Stimulated activated naive CD4-positive, alpha-beta T cell (primary cell): ENCODE data around the gene IMMT.
"Not testable (repeated sequence)": the region's sequence is repeated elsewhere in the genome, so short reads cannot be mapped to it uniquely, and the experiment has no call there.

ENCODE experiments used
- DNase-seq, 6 experiments: peaks; one replicate each; lab custom pipeline; 2025; lab: John Stamatoyannopoulos, UW

IMMT gene

DNA sequence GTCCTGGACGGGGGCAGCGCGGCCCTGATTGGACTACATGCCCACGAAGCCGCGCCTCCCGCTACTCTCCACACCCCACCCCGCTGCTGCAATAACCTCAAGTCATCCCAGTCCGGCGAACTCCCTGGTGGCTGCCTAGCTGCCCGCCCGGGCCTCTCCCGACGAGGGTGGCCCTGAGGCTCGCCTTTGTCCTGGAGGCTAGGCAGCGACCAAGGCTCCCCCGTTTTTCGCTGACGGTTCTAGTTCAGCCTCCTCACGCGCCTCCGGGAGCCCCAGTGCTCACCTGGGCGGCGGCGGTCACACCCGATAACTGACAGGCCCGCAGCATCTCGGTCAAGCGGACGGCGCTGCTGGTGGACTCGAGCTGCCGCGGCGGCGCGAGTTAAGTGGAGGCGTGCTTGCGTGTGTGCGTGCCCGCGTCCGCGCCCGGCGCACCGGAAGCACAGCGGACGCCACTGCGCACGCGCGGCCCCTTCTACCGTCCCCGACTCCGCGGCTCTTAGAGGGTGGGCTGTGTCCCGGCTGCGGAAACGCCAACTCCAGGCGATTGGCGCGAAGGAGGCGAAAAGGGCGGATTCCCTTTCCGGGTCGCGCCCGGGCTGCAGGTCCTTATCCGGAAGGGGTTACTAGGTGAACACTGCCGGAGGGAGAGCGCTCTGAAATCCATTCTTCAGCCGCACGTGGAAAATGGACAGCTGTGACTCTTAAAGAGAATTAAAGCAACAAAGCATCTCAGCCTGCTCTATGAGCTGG is at the start of gene IMMT:
IMMT (minus strand) TSS at position 408 of the 753 bp plus-strand sequence; CDS start at position 328, 80 bp downstream.
- peak; percentile 83 to 95 (median 90) for DNase-seq

DNA sequence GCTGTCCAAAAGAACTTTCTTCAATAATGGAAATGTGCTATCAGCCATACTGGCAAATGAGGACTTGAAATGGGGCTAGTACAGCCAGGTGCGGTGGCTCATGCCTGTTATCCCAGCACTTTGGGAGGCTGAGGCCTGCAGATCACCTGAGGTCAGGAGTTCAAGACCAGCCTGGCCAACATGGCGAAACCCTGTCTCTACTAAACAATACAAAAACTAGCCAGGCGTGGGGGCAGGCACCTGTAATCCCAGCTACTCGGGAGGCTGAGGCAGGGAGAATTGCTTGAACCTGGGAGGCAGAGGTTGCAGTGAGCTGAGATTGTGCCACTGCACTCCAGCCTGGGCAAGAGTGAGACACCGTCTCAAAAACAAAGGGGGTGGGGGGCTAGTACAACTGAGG is 49.5 kb upstream of the IMMT start:
- not testable (repeated sequence) for DNase-seq

DNA sequence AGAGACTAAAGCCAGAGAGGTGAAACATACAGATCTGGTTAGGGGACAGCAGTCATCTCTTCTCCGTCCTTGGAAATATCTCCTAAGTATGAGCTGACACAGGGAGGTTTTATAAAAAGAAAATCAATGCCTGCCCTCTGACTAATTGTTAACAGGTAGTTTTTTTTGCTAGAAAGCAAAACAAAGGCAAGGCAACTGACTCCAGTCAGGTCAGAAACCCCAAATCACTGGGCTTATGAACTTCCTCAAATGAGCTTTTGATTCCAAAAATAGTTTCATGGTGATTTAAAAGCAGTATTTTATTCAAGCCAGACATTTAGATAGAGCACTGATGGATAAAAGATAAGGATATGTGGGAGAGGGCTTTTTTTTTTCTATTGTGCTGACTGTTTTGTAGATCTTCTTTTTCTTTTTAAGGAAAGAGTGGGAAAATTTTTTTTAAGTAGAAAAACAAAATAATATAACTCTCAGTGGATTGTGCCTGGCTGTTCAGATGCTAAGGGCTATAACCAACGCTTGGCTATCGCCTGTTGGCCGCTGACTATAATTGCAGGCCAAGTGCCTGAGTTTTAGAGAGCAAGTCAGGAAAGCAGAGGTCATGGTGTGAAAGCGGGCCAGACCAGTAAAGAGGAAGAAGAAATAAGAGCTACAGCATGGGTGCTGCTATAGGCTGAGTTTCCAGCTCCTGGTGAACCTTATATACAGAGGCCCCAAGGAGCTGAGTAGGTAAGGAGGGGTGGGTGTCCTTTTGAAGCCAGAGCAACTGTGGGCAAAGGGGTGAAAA is 48.9 kb upstream of the IMMT start:
- no peak for DNase-seq

DNA sequence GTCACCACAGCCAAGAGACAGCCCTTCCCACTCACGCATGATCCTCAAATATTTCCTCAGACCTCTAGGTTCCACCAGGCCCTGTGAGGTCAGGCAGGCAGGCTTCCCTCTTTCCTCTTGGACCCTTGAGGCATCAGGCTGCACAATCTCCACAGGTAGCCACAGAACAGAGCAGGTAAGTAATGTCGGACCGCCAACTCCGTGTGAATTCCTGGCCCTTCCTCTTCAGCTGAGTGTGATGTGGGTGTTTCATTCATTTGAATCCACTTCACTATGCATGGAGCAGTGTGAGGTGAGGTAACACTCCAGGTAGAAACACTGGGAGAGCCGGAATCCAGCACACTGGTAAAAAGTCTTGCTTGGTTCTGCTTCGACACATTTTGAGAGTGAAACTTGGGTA is 48.0 kb upstream of the IMMT start:
- DNase-seq, result no peak

DNA sequence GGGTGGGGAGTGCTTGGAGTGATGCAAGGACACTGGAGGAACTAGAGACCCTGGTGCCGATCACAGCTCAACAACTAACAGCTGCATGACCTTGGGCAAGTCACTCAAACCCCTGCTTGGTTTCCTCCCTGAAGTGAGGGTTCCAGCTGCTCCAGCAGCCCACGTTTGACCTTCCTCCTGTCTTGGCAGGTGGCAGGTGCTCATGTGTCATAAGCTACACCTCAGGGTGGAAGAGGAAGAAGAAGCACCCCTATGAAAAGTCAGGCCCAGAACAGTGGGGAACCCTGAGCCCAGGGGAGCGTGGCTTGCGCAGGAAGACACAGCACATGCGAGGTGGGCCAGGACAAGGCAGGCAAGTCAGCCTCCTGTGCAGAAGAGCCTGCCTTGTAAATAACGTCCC is 46.3 kb upstream of the IMMT start:
- no peak for DNase-seq

DNA sequence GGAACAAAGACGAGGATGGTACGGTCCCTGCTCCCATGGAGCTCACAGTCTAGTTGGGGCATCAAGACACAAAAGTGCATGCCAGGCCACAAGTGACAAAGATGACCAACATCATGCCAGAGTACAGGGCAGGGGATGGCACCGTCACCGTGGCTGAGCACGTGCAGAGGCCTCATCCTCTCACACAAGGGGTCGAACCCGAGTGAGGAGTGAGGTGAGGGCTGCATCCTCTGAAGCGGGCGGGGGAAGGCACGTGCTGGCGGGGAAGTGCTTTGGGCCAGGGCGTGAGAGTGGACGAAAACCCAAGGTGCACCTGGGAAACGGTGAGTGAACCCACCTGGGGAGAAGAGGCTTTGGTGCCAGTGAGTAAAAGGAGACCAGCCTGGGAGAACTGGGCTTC is 45.0 kb upstream of the IMMT start:
- DNase-seq, result no peak

DNA sequence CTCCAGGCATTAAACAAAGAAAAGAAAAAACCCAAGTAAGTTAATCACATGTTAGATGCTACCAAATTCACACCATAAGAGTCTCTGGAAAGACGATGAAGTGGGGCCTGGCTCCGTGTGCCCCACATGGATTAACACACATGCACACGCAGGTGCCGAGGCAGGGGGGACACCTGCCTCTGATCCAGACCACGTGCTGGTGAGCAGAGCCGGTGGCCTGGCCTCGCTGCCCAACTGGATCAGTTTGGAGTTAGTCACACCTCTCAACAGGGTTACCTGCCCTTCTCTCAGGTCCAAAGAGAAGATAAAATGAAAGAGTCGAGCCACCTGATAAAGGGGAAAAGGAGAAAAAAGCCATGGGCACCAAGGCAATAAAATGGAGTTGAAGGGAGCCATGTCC is 44.5 kb upstream of the IMMT start:
- no peak for DNase-seq

DNA sequence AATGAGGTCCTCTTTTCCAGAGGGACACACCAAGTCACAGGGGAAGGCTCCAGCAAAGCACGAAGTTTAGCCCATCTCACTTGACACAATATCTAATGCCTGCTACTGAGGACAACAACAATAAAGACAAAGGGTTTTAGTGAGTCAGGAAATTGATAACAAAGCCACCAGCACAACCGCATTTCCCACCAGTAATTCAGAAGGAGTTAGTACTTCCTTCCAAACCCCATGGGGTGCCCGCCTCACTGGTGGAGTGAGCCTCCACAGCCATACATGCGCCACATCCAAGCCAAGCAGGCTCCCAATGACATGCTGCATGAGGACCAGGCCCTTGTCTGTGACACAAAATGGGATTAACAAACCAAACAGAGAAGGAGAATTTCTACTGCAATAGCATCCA is 44.1 kb upstream of the IMMT start:
- no peak for DNase-seq

DNA sequence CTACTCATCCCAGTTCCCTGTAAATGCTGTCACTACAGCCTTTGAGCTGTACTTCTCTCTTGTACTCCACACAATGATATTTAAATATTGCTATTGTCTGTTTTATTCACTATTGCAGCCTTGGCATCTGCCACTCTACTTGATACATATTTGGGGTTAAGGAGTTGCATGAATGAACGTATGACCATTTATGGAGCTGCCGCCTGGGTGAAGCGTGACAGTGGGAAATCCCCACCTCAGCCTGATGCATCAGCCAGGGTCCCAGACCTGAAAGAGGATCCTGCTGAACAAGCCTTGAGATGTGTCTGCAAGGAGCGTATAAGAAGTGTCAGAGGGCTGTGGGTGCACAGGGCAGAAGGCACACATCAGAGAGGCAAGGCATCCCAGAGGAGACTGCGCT is 43.1 kb upstream of the IMMT start:
- DNase-seq, result peak in 4 of 6 experiments; percentile 1 to 36 (median 10)

DNA sequence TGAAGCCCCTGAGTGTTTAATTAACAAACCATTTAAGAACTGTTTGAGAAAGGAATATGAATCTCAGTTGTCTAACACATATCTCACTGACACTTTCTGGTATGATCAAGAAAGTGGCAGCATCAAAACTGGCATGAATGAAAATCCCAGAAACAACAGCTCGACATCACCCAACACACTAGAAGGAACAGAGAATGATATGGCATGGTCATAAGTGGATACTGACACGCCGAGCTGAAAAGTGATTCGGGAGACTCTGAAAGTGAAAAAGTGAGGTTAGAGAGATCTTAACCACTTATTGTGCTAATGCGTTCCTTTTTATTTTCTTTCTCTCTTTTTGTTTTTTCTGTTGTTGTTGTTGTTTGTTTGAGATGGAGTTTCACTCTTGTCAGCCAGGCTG is 41.9 kb upstream of the IMMT start:
- DNase-seq, result no peak

DNA sequence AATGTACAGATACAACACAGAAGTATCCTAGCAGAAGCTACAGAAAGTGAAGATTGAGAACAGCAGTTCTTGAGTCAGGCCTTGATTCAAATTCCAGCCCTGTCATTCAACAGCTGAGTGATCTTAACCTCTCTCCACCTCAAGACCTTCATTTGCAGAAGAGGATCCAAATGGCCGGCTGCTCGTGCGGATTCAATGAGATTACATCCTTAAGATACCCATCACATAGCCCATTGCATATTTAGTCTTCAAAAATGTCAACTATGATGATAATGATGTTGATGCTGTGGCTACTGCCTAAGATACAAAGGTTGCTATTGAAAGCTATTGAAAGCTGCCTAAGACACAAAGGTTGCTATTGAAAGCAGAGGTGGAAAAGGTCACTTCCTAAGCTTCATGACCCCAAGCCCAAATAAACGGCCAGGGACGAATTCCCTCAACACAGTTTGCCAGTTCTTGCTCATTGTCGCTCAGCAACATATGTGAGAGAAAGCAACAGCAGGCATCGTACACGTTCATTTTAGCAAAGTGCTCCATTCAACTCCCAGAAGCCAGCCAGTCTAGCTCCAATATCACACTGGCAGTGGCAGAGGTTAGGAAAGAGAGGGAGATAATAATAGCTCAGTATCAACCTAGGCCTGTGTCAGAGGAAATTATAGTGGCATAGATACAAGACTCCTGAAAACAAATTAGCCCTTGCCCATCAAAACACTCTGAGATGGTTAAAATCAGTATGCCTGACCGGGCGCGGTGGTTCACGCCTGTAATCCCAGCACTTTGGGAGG is 40.1 kb upstream of the IMMT start:
- no peak for DNase-seq

DNA sequence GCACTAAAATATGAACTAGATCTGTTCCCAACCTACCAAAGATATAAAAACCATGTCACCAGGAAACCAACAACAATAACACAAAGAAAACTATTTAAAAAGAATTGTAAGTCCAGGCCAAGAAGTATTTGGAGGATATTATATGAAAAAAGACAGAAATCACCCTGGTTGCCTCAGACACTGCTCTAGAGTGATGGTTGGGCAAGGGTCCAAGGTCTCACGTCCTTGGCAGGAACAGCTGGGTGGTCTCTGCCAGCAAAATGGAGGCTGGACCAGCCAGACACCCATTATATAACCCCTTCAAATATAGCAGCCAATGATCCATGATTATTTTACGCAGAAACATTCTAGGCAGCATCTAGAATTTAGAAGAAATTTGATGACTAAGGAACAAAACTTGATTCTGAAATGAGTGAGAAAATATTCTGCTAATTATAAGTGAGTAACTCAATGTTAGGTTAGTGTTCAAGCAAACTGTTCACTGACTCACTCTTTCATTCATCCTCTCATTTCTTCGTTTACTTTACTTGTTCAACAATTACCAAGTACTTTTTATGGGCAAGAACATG is 39.4 kb upstream of the IMMT start:
- no peak for DNase-seq

DNA sequence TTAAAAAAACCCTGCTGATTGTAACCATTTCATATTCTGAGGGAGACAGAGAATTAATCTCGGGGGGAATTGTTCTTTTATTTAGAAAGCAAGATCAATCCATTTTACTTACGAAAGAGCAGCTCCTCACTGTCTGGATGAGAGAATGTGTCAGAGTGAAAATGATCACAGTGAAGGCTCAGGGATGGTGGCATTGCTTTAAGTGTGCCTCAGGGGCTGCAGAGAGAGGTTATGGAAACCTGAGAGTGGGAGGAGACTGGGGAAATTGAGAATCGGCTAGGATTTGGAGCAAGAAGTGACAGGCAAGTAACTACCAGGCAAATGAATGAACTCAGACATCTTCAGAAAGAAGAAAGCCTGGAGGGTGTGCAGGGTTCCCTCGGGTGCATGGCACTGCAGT is 38.2 kb upstream of the IMMT start:
- DNase-seq, result no peak

DNA sequence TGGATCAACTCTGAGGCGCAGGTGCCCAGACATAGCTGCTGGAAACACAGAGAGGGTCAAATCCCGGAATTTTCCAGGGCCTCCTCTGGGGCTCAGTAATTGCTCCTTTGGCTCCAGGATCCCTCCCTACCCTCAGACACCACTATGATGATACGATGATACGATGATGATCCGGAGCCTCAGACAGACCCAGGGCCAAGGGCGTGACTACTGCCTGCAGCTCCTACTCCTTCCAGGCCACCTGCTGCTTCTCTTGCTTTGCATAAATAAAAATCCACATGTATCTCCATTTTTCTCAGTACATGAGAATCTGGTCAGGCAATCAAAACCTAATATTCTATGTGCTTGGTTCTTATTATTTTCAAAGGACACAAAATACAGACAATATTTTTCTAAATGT is 37.6 kb upstream of the IMMT start:
- no peak for DNase-seq

DNA sequence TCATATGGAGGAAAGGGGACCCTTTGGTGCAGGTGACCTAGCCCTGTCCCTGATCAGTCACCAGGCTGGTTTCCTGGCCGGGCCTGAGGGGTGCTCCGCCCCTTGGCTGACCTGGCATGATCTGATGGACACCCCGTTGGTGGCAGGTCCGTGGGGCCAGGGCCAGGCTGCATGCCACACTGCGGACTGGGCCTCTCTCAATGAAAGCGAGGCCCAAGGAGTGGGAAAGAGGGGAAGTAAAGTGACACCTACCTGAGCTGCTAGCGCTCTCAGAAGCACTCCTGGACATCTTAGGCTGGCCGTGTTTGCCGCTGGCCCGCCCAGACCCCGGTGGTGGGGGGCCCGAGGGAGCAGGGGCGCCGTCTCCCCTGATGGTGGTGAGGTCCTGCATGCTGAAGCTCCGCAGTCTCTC is 37.1 kb upstream of the IMMT start:
- no peak for DNase-seq

DNA sequence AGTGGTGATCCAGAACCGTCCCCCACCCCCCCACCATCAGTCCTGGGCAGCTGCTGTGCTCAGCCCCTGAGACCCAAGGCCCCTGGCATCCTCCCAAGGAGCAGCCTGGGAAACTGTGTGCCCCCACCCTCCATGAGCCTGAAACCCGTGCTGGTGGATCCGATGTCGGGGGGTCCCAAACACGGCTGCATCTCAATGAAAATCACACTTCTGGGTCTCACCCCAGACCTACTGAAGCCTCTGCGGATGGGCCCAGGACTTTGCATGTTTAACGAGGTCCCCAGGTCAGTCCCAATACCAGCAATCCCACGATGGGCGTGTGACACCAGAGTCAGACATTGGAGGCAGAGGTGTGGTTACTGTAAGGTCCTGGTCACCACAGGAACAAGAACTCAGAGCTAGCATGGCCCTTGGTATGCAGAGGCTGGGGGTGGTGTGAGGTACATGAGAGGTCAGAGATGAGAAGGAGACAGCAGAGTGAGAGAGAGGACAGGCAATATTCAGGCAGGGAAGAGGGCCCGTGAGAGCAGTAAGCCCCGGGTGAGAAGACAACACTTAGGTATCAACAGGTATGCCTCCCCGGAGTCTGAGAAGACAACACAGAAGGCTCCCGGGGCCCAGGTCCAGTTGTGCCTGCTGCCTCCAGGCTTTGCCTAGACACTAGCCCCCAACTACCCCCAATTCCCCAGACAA is 36.6 kb upstream of the IMMT start:
- DNase-seq, result no peak

DNA sequence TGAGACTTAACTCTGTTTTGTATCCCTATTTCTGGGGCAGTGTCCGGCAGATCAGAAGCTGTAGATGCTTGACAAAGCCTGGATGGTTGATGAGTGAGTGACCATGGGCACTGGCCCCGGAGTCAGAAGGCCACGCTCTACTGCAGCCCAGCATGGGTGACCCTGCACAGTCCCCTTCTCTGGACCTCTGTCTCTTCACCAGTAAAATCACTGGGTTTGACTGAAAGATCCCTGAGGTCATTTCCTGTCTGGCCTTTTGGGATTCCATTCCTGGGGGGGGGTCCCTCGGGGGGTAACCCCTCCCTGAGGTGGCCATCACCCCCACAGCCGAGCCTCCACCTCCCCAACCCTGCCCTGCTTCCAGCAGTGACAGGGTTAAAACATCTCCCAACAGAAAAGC is 35.7 kb upstream of the IMMT start:
- no peak for DNase-seq

DNA sequence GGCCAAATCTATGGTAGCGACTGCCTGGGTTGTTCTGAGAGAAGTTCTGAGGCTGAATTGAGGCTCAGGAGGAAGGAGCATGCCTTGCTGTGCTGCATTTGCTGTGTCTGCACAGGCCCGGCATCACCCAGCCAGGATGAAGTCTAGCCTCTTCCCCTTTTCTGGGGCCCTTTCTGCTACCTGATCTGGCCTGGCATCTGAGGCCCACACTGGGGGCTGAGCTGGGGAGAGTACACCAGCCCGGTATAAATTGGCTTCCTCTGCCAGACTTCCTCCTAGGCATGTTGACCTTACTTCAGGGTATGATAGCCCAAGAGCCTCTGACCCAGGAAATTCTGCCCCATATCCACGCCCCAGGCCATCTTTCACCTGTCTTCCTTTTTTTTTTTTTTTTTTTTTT is 34.0 kb upstream of the IMMT start:
- DNase-seq, result no peak

DNA sequence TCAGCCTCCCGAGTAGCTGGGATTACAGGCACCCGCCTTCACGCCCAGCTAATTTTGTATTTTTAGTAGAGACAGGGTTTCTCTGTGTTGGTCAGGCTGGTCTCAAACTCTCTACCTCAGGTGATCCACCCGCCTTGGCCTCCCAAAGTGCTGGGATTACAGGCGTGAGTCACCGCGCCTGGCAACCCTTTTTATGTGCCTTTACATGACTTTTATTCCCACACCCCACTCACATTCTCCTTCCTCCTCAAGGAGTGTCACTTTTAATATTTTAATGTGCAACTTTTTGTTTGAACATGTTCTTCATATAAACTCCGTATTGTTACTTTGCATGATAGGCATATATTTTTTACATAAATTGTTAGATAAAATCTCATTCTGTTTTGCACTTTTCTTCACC is 33.3 kb upstream of the IMMT start:
- DNase-seq, result not testable (repeated sequence)

DNA sequence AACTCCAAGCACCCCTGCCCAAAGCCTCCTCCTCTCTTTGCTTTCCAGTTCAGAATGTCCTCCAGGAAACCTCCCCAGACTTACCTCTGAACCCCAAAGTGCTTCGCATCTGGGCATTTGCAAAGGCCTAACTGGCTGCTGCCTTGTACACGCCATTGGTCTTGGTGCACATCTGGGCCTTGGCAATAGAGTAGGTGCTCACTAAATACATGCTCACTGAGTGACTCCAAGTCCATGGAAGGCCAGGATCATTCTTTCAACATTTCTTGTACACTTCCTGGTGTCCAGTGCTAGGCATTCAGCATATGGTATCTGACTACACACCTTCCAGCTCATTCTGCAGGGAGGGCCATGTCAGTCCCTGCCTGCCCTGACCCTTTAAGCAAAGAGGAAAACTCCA is 32.4 kb upstream of the IMMT start:
- DNase-seq, result no peak

DNA sequence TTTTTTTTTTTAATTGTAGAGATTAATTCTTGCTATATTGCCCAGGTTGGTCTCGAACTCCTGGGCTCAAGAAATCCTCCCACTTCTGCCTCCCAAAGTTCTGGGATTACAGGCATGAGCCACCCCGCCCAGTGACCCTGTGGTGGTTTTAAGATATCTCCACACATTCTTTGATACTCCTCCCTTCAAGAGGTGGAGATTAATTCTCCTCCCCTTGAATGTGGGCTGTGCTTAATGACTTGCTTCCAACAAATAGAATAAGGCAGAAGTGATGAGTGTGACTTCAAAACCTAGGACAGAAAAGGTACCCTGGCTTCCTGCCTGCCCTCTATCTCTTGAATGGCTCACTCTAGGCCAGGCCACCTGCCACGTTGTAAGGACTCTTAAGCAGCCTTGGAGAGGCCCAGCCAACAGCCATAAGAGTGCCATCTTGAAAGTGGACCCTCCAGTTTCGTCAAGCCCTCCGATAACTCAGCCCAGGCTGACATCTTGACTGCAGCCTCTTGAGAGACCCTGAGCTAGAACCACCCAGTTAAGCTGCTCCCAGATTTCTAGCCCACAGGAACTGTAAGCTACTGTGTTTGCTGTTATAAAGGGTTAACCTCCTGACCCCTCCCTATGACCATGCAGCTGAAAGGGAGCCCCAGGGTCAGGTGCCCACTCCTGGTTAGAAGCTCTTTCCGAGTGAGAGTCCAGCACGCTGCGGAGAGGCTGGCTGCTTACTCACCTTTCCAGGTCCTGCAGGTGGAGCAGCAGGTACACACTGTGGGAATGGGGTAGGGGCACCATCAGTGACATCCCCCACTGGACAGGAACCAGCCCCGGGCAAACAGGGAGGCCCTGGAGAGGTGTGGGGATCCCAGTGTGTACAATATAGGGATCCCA is 31.6 kb upstream of the IMMT start:
- DNase-seq, result no peak
